ENCODE measurements around the gene ARHGEF28.

The ARHGEF28 gene

DNA sequence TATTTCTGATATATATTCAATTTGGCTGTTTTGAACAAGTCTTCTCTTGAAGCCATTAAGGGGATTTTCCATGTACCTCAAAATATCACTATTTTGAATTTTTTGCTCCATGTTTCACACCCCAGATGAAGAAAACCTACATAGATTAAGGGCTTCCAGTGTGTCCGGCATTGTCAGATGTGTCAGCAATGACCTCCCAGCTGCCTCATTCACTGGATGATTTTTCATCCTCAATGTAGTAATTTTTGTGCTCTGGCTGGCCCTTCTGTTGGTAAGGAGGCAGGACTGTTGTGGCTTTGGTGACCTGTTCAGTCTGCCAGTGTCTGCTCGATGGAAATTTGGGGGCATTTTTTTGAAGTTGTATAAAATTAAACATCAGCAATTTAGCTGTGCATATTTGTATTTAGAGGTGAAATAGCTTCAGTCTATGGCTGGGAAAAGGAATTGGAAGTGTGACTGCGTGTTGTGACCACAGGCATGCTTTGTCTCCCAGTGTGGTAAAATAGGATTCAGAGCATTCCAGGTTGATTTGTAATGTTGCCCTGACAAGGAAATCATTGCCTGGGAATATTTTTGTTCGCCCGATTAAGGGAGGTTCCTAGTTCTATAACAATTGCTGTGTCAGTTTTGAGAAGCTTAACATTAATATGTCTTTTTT, 312.4 kb downstream of the ARHGEF28 start:
- H3K4me3 Mint-ChIP-seq: no peak overlapping the region
- TF ChIP-seq, protein P1, sequence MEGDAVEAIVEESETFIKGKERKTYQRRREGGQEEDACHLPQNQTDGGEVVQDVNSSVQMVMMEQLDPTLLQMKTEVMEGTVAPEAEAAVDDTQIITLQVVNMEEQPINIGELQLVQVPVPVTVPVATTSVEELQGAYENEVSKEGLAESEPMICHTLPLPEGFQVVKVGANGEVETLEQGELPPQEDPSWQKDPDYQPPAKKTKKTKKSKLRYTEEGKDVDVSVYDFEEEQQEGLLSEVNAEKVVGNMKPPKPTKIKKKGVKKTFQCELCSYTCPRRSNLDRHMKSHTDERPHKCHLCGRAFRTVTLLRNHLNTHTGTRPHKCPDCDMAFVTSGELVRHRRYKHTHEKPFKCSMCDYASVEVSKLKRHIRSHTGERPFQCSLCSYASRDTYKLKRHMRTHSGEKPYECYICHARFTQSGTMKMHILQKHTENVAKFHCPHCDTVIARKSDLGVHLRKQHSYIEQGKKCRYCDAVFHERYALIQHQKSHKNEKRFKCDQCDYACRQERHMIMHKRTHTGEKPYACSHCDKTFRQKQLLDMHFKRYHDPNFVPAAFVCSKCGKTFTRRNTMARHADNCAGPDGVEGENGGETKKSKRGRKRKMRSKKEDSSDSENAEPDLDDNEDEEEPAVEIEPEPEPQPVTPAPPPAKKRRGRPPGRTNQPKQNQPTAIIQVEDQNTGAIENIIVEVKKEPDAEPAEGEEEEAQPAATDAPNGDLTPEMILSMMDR (IDR thresholded peaks at IDR 0.05): no peak
- peaks cover 33% of the 10 kb centered on the region for H3K4me1 Mint-ChIP-seq
- DNase-seq: no peak
- peaks cover 9% of the 10 kb centered on the region for H3K9me3 Mint-ChIP-seq
- peaks cover 4% of the 10 kb centered on the region for H3K27me3 Mint-ChIP-seq (ENCODE audit: low read depth, poor library complexity)
- peaks cover 9% of the 10 kb centered on the region for H3K36me3 Mint-ChIP-seq (ENCODE audit: low read depth)
- peak overlapping the region; percentile 18 for H3K27ac Mint-ChIP-seq

DNA sequence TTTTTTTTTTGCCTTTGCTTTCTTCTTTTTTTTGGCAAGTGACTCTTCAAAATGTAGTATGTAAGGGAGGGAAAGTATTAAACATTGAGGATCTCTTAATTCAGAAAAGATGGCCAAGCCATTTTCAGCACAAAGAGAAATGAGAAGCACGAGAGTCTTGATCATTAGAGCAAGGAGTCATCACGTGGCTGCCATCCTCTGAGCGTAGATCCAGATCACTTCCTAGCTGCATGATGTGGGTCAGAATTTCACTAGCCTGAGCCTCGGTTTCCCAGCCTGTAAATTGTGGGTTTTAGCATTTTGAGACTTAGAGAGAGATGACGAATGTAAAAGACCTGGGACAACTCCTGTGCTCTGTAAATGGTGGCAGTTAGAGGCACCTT, 312.9 kb downstream of the ARHGEF28 start:
- TF ChIP-seq, protein P1 (IDR thresholded peaks at IDR 0.05): no peak
- Mint-ChIP-seq H3K27me3 (ENCODE audit: low read depth, poor library complexity) (peaks cover 4% of the 10 kb centered on the region), H3K27ac (no peak overlapping the region), H3K36me3 (ENCODE audit: low read depth) (peaks cover 10% of the 10 kb centered on the region), H3K4me1 (peaks cover 33% of the 10 kb centered on the region), H3K4me3 (no peak overlapping the region), H3K9me3 (peaks cover 11% of the 10 kb centered on the region)
- DNase-seq: no peak

DNA sequence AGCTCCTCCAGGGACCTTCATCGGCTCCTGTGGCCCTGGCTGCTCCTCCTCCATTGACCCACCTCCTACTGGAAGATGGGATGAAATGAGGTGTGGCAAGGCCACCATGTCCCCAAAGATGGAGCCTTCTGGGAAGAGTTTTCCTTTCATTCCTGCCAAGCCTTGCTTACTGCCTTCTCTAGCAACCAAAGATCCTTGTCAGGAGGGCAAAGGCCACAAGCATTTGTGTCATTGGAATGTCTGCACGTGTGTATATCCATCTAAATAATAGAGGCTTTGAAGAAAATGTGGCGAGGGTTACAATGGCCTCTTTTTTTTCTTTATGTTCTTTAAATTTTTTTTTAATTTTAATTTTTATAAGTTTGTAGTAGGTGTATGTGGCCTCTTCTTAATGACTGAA, 313.6 kb downstream of the ARHGEF28 start:
- peaks cover 33% of the 10 kb centered on the region for H3K4me1 Mint-ChIP-seq
- peaks cover 4% of the 10 kb centered on the region for H3K27me3 Mint-ChIP-seq (ENCODE audit: low read depth, poor library complexity)
- H3K36me3 Mint-ChIP-seq (ENCODE audit: low read depth): peaks cover 15% of the 10 kb centered on the region
- peaks cover 17% of the 10 kb centered on the region for H3K9me3 Mint-ChIP-seq
- H3K27ac Mint-ChIP-seq: no peak overlapping the region
- no peak for DNase-seq
- H3K4me3 Mint-ChIP-seq: no peak overlapping the region
- TF ChIP-seq, protein P1 (IDR thresholded peaks at IDR 0.05): no peak

DNA sequence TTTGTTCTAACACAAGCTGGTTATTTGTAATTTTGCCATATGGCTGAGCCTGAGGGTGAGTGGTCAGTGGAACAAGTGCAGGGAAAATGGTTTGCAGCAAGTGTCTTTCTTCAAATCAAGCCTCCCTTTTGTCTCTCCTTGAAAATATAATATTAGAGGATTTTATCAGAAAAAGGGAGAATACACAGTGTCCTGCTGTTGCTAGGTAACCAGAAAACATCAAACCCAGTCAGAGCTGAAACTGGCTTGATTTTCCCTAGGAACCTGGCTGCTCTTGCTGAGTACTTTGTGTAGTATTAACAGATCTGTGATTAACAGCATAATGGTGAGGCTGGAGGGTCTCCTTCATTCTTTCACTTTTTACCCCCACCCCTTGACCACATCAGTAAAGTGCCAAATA, 314.0 kb downstream of the ARHGEF28 start:
- no peak overlapping the region for H3K27ac Mint-ChIP-seq
- peaks cover 15% of the 10 kb centered on the region for H3K36me3 Mint-ChIP-seq (ENCODE audit: low read depth)
- H3K4me1 Mint-ChIP-seq: peaks cover 33% of the 10 kb centered on the region
- TF ChIP-seq, protein P1 (IDR thresholded peaks at IDR 0.05): no peak
- peaks cover 22% of the 10 kb centered on the region for H3K9me3 Mint-ChIP-seq
- peaks cover 4% of the 10 kb centered on the region for H3K27me3 Mint-ChIP-seq (ENCODE audit: low read depth, poor library complexity)
- no peak overlapping the region for H3K4me3 Mint-ChIP-seq
- DNase-seq: no peak

DNA sequence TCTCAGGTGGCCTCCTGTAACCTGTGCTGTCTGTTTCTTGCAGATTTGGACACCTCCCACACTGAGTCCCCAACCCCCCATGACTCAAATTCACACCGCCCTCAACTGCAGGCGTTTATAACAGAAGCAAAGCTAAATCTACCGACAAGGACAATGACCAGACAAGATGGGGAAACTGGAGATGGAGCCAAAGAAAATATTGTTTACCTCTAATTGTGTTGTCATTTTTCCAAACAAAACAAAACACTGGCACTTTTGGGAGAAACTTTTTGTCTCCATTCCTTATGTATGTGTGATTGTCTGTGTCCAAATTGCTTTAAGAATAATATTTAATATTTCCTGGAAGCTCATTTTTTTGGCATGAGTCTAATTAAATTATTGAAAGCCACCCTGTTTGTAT, 314.8 kb downstream of the ARHGEF28 start:
- Mint-ChIP-seq H3K27me3 (ENCODE audit: low read depth, poor library complexity) (peaks cover 4% of the 10 kb centered on the region), H3K27ac (peak overlapping the region; percentile 27), H3K4me3 (no peak overlapping the region), H3K9me3 (peaks cover 28% of the 10 kb centered on the region), H3K36me3 (ENCODE audit: low read depth) (peaks cover 15% of the 10 kb centered on the region), H3K4me1 (peaks cover 33% of the 10 kb centered on the region)
- no peak for DNase-seq
- TF ChIP-seq, protein P1 (IDR thresholded peaks at IDR 0.05): no peak

DNA sequence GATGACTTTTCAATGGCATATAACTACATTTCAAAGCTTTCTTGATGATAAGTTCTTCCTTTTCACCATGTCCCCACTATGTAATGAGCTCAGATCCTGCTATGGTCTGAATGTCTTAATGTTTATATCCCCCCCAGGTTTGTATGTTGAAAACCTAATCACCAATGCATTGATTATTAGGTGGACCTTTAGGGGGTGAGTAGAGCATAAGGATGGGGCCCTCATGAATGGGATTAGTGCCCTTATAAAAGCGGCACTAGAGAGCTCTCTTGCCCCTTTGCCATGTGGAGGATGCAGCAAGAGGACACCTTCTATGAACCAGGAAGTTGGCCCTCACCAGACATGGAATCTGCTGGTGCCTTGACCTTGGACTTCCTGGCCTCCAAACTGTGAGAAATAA, 316.8 kb downstream of the ARHGEF28 start:
- DNase-seq: no peak
- TF ChIP-seq, protein P1 (IDR thresholded peaks at IDR 0.05): no peak
- Mint-ChIP-seq H3K27me3 (ENCODE audit: low read depth, poor library complexity) (peaks cover 4% of the 10 kb centered on the region), H3K36me3 (ENCODE audit: low read depth) (peaks cover 15% of the 10 kb centered on the region), H3K4me1 (peaks cover 49% of the 10 kb centered on the region), H3K27ac (no peak overlapping the region), H3K4me3 (no peak overlapping the region), H3K9me3 (peaks cover 28% of the 10 kb centered on the region)
